Pulmonary artery endothelial cell (primary cell): Measurements from ENCODE around the gene CEP112. TPM values are rescaled to one million over a fixed set of nuclear protein-coding genes. Genes with fewer than 3 reads are reported as not detected.

Experiments
- DNase-seq: peaks from one replicate; pipeline ENCODE4 v3.0.0-alpha.2; 2011; ENCODE audit warnings: low read depth, low spot score
- total RNA-seq: library from RNA; depleted of rRNA; stranded (reverse); fragments of >200 nt; gene quantifications from 2 replicates; pipeline ENCODE4 v1.2.3, GENCODE V29; 2014

The CEP112 gene
- total RNA-seq, 1 donor from 2014 or later, result 7.2 TPM

DNA sequence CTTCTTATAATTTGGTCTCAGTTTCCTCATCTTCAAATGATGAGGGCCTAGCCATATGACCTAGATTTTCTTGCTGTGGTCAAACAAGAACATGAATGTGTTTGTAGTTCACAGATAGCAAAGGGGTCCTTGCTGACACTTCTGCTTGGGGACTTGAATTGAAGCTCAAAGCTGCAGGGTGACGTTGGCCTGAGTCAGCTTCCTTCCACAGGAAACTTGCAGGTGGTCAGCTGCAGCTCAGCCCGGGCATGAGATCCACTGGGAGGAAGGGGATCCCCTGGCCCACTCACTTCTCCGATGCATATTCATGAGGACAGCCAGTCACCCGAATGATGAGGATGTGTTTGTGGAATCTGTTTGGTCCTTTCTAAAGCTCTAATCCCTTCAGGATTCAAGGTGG is 587.9 kb downstream of the CEP112 start:
- DNase-seq, result peak; percentile 36

DNA sequence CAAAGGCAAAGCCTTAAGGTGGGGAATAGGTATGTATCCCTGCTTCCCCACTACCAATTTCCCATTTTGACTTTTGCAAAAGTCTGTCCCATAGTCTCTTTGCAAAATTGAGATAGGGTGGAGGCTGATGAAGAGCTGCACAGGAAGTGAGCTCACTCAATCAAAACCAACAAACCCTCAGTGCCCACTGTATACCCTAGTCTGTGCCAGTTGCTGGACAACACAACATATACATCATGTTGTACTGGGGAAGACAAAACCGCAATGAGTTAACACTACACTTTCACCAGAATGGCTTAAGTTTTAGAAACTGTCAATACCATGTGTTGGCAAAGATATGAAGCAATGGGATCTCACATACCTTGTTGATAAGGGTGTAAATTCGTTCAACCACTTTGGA is 590.1 kb downstream of the CEP112 start:
- DNase-seq, result no peak

DNA sequence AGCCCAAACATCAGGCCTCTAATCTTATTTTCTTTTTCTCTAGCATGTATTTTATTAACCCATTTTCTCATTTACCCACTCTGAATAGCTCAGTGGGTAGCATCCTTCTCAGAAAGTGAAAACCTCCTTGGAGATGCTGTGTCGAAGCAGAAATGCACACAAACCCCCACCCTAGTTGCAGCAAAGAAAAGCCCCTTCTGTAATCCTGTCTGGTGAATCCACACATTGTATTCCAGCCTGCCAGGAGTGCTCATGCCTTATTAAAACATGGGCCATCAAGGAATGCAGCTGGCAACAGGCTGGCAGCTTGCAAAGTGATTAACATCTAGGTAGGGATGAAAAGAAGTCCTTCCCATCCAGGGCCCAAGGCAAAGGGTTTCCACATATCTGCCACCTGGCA is 590.8 kb downstream of the CEP112 start:
- no peak for DNase-seq

DNA sequence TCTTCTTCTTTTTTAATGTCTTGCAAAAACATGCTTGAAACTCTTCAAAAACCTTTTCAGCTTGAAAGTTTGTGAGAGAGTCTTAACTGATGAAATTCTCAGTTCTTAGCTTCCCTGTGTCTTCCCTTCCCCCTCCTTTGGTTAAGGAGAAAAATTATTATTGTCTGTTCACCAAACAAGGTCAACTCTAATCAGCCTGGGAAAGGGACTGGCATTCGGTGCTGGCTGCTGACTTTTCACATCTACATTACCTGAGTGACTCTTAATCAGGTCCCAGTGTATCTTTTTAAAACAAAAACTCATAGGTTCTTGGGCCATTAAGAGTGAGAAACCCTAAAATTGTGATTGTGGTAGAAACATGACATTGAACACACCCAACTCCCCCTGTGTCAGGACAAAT is 591.4 kb downstream of the CEP112 start:
- DNase-seq, result no peak

DNA sequence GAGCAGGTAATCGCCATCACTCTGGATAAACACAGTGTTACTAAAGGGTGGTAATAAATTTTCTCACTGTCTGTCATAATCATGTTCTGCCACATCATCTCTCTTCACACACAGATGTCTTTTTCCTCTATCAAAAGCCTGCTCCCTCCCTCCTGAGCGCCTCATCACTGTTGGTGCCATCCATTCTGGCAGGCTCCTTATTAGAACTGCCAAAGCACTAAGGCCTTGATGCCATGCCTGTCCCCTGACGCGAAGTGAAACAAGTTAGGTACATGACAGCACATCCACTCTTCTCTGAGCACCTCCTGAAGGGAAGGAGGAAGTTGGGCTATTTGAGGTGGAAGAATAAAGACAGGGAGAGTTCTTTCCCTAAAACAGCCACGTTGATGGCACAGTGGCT is 592.3 kb downstream of the CEP112 start:
- no peak for DNase-seq

DNA sequence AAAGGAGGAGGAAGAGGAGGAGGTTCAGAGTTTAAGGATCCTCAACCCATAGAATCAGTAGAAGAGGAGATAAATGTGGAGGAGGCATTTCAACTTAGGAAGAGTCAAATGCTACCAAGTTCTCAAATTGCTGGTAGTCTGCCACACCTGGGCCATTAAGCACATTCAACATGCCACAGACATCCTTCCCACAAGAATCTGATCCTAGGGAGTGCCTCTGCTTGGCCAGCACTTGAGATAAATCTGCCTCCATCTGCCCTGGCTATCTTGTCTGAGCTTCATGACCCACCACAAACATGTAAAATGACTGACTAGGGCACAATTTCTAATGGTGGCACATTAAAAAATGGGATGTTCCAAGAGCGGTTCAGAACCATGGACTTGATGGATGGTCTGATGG is 593.2 kb downstream of the CEP112 start:
- DNase-seq, result no peak

DNA sequence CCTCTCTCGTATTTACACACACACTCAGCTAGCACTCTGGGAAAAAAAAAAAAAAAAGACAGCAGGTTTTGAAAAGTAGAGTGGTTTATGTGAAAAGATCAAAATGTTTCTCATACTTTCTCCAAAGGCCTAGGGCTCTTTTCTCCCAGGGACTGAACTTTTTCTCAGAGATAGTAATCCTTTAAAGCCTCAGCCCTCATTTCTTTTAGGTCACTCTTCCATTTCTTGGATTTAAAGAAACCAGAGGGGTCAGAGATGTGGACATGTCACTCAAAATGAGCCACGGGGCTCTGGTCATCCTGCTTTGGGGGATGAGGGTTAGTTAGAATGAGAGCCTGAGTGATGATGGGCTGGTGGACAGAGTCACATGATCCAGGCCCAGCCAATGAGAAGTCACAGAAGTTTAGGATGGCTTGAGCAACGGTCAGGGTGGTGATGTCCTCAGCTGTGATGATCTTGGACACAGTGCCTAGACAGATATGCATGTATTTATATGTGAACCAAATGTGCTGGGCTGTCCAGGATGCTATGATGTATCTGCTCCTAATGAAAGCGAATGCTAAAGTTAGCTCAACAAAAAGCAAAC is 596.8 kb downstream of the CEP112 start:
- no peak for DNase-seq

DNA sequence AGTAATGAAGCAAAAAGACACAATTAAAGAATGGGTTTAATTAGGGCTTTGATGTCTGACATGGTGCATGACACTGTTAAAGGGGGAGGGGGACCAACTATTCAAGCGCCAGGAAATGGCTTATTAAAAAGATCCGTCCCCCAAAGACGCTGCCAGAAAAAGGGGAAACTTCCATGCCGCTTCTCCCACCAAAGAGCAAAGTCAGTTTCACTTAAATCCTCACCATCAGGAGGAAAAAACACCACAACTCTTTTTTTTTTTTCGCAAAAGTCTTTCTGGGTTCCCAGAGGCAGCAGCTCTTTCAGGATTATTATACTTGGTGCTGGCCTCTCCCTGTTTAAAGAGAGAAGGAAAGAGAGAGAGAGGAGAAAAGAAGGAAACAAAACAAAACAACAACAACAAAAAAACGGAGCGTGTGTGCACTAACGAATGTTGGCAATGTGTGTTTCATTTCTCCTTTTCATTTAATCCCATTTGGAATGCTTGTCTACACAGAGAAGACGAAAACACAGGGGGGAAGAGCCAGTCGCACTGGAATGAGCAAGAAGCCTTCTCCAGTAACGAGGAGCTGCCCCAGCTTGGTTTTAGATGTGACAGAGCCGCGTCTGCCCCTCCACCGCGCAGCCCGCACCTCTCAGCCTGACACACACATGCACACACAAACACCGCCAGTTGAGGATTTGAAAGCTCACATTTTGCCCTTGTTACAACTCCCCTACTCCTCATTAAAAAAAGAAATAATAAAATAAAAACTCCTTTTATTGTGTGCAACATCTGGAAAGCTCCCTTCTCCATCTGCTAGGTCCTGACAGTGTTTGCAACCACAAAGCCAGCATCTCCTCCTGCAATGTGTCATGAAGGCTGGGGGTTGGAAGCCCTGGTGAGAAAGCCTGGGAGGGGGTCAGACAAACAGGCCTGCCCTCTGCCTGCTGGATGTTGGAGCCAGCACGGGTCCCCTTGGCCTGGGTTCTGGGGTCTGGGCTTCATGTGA is 597.8 kb downstream of the CEP112 start:
- no peak for DNase-seq

DNA sequence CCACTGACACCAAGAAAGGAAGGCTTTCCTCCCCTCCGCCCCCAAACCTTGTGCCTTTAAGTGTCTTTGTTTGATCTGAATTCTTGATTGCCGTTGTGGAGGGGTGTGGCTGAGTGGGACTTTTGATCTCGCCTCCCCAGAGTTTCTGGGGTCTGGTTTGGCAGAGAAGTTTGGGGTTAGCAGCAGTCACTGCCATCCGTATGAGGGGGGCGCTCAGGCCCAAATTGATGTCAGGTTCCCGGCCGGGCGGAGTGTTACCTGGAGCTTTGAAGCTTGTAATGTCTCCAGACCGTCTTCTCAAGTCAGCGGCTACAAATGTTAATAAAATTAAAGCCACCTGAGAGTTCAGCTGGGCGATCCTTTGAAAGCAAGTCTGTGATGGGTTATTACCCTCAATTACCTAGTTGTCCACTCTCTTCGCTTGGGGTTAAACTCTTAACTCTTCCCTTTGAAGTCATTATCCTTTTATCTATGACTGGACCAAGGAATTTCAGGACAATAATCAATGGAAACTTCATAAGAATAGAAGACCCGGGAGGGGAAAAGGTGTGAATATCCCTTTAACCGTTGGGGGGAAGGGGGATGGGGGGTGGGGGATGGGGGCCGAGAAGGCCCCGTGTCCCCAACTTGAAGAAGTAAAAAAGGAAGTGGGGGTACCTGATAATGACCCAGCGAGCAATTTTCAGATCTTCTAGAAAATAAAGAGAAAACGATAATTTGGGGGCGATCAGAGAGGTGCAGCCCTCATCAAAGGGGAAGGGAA is 598.7 kb downstream of the CEP112 start:
- no peak for DNase-seq

DNA sequence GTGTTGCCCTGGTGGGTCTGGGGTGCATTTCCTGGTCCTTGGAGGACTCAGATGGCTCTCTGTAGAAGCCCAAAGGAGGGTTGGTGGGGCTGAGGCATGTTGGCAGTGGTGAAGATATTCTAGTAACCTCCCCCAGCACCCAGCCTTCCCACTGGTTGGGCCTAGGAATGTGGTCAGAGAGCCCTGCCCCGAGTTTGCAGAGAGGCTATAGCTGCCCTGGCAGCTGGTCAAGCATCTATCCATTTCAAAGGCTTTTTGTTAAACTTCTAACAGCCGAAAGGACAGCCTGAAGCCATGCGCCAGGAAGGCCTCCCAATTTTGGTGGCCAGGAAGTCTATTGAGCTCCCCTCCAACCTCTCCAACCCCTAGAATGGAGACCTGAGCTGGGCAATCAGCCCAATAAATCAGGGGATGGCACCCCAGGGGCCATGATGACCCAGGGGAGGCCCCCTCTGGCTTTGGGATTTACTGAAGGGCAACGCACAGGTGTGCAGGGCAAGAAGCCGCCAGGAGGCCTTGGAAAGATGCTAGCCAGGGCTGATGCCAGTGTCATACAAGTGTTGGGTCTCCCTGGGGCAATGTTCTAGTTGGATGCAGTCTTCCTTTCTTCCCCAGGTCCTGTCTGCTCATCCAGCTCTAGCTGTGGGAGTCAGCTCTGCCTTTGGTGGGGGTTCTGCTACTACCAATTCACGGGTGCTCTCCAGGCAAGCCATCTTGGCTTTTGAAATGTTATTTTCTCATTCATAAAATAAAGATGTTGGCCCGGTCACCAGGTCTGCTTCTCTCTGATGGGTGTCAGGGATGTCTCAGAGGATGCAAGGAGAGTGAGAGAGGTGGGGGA is 599.6 kb downstream of the CEP112 start:
- no peak for DNase-seq

DNA sequence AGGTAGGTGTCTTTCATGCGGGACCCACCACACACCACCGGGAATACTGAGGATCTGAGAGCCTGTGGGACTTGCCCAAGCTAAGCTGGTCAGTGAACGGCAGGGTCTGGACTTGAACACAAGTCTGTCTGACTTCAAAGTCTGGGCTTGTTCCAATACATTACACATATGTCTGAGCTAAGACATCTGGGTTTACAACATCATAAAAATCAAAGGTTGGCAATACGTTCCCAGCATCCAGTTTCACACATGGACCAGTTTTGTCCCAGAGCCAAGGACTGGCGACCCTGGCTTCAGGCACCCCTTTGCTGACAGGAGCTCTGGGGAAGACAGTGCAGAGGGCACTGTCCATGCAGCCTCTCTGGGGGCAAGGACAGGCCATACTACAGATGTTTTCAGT is 602.6 kb downstream of the CEP112 start:
- no peak for DNase-seq

DNA sequence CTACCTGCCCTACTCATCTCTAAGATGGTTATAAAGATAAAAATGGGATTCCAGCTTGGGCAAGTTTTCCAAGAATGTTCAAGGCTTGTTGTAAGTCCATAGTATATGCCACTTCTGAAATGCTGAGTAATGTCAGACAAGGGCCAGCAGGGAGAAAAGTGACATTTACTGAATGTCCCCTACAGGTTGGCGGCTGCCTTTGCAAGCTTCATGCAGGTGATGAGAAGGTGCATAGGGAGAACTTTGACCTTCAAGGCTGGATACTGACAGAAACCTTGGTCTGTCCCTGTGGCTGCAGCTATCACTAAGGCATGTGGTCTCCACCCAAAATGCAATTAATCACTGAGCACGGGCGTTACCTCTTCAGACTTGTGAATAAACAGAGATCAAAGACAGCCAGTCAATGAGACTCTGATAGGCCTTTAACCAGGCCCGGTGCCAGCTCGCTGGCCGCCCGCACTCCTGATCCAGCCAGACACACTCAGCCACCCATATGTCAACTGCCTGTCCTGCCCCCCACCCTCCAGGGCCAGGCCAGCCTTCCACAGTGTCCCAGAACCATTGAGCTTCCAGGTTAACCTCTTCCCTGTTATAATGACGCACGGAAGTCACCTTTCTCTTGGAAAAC is 603.6 kb downstream of the CEP112 start:
- DNase-seq, result no peak

DNA sequence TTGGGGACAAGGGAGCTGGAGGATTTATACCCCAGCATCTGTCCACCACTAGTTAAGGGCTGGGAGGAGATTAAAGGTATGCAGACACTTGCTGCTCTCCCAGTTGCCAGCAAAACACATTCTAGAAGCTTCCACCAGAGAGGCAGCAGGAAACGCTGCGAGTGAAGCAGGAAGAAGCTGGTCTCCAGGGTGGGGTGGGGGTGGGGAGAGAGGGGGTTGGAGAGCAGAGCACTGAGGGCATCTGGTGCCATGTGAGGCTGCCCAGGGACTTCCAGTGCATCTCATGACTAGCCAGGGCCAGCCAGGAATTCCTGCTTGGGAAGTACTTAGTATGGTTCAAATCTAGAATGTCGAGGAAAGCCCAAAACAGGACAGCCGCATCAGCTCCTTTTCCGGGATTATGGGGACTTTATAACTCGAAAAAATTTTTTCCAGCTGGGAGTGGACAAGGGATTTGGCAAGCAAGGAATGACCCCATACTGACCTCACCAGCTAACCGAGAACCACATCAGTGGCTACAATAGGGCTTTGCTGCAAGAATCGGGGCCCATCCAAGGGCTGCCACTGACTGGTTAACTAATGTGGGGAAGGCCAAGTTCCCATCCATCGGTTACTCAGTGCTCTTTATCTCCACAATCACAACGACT is 604.3 kb downstream of the CEP112 start:
- no peak for DNase-seq

DNA sequence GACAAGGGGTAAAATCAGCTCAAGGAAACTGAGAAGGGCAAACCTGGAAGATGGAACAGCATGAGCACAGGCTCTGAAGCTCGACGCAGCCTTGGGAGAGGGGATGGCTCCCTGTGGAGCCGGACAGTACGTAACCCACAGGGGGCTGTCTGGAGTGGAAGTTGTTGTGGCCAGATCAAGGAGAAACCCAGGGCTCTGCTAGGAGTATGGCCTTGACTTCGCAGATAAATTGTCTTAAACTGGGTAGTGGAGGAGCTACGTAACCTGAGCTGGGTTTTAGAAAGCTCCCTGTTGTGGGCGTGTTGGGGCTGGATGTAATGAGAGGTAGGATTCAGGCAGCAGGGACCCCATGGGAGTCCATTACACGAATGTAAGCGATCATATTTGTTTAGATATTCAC is 605.0 kb downstream of the CEP112 start:
- DNase-seq, result no peak

Other genes with a start within 250 kb of the CEP112 start
- gene APOH, start 37.3 kb upstream of the CEP112 start, total RNA-seq, result not detected in 2 replicates
- 10.6 and 10.8 TPM in 2 replicates for gene PRKCA, start 110.5 kb upstream of the CEP112 start, total RNA-seq